ENCODE results near the gene PEX26.

Gene PEX26

GRCh38 chr22:18077639-18078328 is at the start of gene PEX26:
TSS of gene PEX26 (plus strand) at chr22:18077990. CDS start at chr22:18078377, 387 bp downstream.
- peak within 1 kb of the TSS; percentile 84 for H3K27ac ChIP-seq
- TF ChIP-seq, protein P1, sequence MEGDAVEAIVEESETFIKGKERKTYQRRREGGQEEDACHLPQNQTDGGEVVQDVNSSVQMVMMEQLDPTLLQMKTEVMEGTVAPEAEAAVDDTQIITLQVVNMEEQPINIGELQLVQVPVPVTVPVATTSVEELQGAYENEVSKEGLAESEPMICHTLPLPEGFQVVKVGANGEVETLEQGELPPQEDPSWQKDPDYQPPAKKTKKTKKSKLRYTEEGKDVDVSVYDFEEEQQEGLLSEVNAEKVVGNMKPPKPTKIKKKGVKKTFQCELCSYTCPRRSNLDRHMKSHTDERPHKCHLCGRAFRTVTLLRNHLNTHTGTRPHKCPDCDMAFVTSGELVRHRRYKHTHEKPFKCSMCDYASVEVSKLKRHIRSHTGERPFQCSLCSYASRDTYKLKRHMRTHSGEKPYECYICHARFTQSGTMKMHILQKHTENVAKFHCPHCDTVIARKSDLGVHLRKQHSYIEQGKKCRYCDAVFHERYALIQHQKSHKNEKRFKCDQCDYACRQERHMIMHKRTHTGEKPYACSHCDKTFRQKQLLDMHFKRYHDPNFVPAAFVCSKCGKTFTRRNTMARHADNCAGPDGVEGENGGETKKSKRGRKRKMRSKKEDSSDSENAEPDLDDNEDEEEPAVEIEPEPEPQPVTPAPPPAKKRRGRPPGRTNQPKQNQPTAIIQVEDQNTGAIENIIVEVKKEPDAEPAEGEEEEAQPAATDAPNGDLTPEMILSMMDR (conservative IDR thresholded peaks at IDR 0.05): no peak
- TF ChIP-seq ZFX (IDR thresholded peaks at IDR 0.05): peak; percentile 86; the same call in 1 of the 2 replicates

DNA sequence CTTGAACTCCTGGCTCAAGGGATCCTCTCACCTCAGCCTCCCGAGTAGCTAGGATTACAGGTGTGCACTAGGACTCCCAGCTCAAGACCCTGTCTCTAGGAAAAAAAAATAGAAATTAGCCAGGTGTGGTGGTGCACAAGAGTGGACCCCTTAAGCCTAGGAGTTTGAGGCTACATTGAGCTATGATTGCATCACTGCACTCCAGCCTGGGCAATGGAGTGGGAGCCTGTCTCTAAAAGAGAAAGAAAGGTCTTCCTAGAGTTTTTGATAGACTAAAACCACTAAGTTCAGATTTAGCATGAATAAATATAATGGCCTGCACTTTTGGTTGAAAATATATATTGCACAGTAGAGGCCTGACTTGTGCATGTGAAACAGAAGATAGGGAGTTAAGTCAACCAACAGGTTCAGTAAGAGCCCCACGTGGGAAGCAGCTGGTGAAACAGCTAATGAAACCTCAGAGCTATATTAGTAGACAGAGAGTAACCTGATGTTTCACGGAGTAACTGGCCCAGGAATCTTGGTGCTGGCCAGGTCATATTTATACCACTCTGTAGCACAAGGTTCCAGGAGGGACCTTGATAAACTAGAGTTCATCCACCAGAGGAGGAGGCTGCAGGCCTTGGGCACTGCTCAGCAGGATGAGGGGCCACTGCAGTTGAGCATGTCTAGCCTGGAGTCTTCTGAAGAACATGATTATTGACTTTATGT is 48.8 kb upstream of the PEX26 start:
- no peak for TF ChIP-seq ZFX (IDR thresholded peaks at IDR 0.05)
- TF ChIP-seq, protein P1 (conservative IDR thresholded peaks at IDR 0.05): no peak
- no peak overlapping the region for H3K27ac ChIP-seq

DNA sequence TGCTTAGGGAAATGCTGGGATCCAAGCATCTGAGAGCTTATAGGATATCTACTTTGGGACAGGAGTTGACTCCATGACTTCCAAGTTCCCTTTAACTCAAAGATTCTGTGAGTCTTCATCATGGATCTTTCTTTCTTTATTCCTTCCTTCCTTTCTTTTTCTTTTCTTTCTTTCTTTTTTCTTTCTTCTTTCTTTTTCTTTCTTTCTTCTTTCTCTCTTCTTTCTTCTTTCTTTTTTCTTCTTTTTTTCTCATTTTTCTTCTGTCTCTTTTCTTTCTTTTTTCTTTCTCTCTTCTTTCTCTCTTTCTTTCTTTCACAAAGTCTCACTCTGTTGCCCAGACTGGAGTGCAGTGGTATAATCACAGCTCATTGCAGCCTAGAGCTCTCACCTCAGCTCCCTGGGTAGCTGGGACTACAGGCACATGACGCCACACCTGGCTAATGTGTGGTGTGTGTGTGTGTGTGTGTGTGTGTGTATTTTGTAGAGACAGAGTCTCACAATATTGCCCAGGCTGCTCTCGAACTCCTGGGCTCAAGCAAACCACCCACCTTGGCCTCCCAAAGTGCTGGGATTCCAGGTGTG is 48.0 kb upstream of the PEX26 start:
- TF ChIP-seq ZFX (IDR thresholded peaks at IDR 0.05): no peak
- TF ChIP-seq, protein P1 (conservative IDR thresholded peaks at IDR 0.05): no peak
- H3K27ac ChIP-seq: no peak overlapping the region

- H3K27ac ChIP-seq: no peak overlapping the region
- TF ChIP-seq, protein P1 (conservative IDR thresholded peaks at IDR 0.05): no peak
- TF ChIP-seq ZFX (IDR thresholded peaks at IDR 0.05): no peak
Measured at GRCh38 chr22:18031695-18032454, 45.9 kb upstream of the PEX26 start.

DNA sequence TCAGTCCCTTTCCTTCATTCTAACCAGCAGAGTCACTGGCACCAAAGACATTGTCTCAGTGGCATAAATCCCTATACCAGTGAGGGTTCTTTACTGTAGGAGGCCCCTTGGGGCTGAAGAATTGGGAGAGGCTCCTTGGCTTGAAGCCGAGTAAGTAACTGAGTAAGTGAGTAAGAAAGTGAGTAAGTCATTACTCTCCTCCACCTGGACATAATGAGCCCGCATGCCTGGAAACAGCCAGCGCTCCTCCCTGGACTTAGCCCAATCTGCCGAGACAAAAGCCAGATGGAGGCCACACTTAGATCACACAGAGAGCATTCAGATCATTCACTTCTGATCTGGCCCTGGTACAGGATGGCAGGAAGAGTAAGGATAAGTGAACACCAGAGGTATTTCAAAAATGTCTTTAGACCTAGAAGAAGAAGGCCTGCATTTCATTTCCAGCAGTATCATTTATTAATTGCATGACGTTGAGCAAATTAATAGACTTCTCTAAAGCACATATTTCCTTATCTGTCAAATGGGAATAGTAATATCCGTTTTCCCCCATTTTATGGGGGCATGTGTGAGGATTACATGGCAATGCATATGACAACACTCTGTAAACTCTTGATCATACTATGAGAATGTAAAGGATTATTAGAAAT is 45.2 kb upstream of the PEX26 start:
- H3K27ac ChIP-seq: no peak overlapping the region
- no peak for TF ChIP-seq ZFX (IDR thresholded peaks at IDR 0.05)
- TF ChIP-seq, protein P1 (conservative IDR thresholded peaks at IDR 0.05): no peak

DNA sequence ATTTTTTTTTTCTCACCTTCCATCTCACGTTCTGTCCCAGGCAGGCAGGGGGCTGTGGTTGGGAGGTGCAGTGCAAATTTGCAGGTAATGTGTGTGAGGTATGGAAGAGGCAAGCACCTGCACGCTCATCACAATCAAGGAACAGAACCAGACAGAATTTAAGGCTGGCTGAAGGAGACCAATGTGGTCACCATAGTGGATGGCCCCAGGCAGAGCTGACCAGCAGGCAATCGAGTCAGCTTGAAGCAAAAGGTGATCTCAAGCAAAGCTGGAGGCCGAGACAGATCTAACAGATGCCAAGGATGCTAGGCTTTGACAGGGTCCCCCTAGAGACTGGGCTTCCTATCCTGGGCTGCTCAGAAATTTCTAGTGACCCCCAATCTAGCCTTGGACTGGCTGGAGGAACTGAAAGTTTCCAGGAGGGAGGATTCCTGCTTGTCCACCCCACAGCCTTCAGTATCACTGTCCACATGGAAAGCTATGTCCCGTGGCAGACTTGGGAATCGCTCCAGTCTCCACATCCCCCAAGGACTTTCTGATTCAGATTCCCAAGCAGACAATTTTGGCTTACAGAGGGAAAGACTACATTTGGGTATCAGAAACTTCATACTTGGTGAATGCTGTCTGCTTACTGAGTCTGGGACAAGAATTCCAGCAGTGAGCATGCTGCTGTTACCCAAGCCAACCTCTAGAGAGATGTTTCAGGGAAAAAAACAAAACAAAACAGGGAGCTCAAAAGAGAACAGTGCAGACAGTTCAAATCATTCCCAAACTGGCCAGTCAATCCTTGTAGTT is 44.4 kb upstream of the PEX26 start:
- no peak overlapping the region for H3K27ac ChIP-seq
- TF ChIP-seq, protein P1 (conservative IDR thresholded peaks at IDR 0.05): no peak
- TF ChIP-seq ZFX (IDR thresholded peaks at IDR 0.05): no peak
